Renal pelvis (tissue), 12 donors: ENCODE measurements around the gene NCF1. TPM values are rescaled to one million over a fixed set of nuclear protein-coding genes. Genes with fewer than 3 reads are reported as not detected.
"Not testable (repeated sequence)": the region's sequence is repeated elsewhere in the genome, so short reads cannot be mapped to it uniquely, and the experiment has no call there.

Experiments
- DNase-seq: peaks from one replicate; pipeline ENCODE4 v3.0.0-alpha.2; 2013
- long read RNA-seq, 16 experiments: transcript quantifications; one replicate each; lab custom pipeline, GENCODE V29; 2026
- polyA plus RNA-seq, 3 donors: library from polyadenylated mRNA; unstranded; fragments of 120-200 nt; gene quantifications; one replicate each; pipeline ENCODE4 v1.2.1, GENCODE V29; 2013; ENCODE audit not compliant: insufficient read length in 3 of 3

NCF1 gene
- 1 to 10 TPM; 1.5 to 2.1 (median 2.0) TPM for polyA plus RNA-seq
- long read RNA-seq, donor 1, partial matches to known transcripts: 0 of 1 reads
- long read RNA-seq, donor 1, other reads (novel, unspliced or antisense): 0 of 1 reads
- long read RNA-seq, donor 2: 0 reads
- long read RNA-seq, donor 3: 0 reads
- long read RNA-seq, donor 4: 0 reads
- long read RNA-seq, donor 5: 0 reads
- long read RNA-seq, donor 6, partial matches to known transcripts: 0 of 1 reads
- long read RNA-seq, donor 6, other reads (novel, unspliced or antisense): 0 of 1 reads
- long read RNA-seq, donor 7: 0 reads
- long read RNA-seq, donor 8, partial matches to known transcripts: 0 of 1 reads
- long read RNA-seq, donor 8, other reads (novel, unspliced or antisense): 0 of 1 reads
- long read RNA-seq, donor 9: 0 reads
- long read RNA-seq, donor 10, partial matches to known transcripts: 0 of 2 reads
- long read RNA-seq, donor 10, other reads (novel, unspliced or antisense): 0 of 2 reads
- long read RNA-seq, donor 11, partial matches to known transcripts: 0 of 1 reads
- long read RNA-seq, donor 11, other reads (novel, unspliced or antisense): 0 of 1 reads
- long read RNA-seq, donor 12: 0 reads
- long read RNA-seq, donor 13: 0 reads
- long read RNA-seq, donor 14: 0 reads
- long read RNA-seq, donor 15: 0 reads
- long read RNA-seq, donor 16: 0 reads

- not testable (repeated sequence) for DNase-seq
Measured at GRCh38 chr7:74773760-74774750, at the start of gene NCF1. TSS of gene NCF1 (plus strand) at chr7:74774011. CDS start at chr7:74774032, 21 bp downstream.

DNA sequence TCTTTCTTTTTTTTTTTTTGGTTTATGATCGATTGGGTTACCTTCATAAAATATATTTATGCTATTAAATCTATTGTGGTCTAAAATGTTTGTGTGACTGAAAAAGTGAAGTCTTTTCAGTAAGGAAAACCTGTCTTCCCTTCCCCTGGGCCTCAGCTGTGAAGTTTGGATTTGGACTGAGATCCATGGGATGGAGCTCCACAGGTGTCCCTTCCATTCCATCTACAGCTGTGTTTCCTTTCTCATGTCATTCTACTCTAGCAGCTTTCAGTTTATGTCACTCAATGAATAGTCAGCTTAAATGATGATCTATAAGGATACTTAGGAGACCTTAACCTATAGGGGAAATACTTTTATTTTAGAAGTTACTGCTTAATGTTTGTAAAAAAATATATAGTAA lies 48.0 kb upstream of the NCF1 start:
- DNase-seq: no peak

DNA sequence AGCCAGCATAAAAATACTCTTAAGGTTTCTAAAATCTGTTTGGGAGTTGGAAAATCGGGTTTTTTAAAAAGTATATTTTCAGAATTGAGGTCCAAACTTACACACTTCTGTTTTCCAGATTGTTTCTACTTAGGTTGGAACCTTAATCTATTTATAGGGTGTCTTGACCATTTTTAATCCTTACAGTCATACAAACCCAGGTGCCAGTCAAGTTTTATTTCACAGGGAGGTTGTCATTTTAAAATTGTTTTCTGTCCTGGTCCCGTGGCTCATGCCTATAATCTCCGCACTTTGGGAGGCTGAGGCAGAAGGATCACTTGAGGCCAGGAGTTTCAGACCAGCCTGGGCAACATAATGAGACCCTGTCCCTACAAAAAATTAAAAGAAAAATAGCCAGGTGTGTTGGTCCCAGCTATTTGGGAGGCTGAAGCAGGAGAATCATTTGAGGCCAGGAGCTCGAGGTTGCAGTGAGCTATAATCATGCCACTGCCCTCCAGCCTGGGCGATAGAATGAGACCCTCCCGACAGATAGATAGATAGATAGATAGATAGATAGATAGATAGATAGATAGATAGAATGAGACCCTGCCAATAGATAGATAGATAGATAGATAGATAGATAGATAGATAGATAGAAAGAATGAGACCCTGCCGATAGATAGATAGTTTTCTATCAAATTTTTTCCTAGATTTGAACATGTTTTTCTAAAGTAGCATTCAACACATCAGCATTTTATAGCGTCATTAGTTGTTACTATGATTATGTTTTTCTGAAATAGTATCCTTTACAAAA lies 47.3 kb upstream of the NCF1 start:
- no peak for DNase-seq

DNA sequence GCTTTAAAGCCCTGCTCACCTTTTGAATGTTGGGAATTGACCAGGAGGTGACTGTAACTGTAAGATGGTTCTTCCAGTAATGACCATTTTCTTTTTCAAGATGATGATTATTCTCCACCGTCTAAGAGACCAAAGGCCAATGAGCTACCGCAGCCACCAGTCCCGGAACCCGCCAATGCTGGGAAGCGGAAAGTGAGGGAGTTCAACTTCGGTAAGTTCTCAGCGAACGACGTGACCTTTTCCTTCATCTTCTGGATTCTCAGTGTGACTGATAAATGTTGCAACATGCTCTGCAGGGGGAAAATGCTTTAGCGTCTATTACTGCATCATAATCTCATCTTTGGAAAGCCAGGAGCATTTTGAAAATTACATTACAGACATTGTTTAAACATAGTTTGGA lies 45.1 kb upstream of the NCF1 start:
- DNase-seq: not testable (repeated sequence)

DNA sequence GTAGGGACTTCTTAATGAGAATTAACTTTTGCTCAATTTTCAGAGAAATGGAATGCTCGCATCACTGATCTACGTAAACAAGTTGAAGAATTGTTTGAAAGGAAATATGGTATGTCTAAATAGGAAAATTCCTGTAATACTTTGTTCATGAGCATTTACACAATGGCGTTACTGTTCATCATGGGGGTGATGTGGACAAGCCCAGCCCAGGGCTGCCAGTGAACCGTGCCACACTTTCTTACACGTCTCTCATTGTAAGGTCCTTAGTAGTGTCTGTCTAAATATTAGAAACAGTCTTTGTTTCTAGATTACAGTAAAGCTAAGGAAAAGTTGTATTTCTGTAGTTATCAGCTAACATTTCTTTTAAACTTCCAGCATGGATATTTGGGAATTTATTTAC lies 43.6 kb upstream of the NCF1 start:
- DNase-seq: not testable (repeated sequence)

DNA sequence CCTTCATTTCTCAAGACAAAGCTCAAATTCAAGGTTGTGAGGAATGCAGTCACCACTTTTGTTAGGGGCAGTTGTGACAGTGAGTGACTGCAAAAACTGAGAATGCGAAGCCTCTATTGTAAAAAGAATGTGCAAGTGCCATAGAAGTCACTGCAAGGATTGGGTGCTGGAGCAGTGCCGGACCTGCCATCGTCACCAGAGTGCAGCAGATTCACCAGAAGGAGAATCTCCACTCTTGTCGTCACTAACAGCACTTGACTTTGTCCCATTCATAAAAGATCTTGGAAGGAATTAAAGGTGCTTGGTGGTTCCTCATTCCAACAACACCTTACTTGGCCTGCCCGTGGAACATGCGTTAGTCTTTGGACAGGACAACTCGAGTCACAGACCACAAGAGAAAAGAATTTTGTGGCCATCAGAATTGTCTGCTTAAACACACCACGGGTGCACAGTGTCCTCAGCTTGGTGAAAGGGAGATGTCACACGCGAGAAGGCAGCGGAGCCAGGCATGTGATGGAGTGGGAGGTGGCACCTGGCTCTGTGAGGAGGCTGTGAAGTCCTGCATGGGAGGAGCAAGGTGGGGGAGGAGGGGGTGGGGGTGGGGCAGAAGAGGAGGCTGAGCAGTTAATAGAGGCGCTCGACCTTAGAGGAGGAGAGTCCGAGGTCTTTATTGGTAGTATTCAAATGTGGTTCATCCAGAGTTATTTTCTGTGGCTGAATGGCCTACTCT lies 33.7 kb upstream of the NCF1 start:
- not testable (repeated sequence) for DNase-seq

- DNase-seq: not testable (repeated sequence)
Measured at GRCh38 chr7:74743936-74744557, 29.8 kb upstream of the NCF1 start.

GRCh38 chr7:74753921-74754482 lies 19.8 kb upstream of the NCF1 start:
- not testable (repeated sequence) for DNase-seq

GRCh38 chr7:74756673-74757072 lies 17.1 kb upstream of the NCF1 start:
- DNase-seq: not testable (repeated sequence)

GRCh38 chr7:74758268-74758667 lies 15.5 kb upstream of the NCF1 start:
- DNase-seq: not testable (repeated sequence)

GRCh38 chr7:74758982-74759381 lies 14.8 kb upstream of the NCF1 start:
- DNase-seq: not testable (repeated sequence)

DNA sequence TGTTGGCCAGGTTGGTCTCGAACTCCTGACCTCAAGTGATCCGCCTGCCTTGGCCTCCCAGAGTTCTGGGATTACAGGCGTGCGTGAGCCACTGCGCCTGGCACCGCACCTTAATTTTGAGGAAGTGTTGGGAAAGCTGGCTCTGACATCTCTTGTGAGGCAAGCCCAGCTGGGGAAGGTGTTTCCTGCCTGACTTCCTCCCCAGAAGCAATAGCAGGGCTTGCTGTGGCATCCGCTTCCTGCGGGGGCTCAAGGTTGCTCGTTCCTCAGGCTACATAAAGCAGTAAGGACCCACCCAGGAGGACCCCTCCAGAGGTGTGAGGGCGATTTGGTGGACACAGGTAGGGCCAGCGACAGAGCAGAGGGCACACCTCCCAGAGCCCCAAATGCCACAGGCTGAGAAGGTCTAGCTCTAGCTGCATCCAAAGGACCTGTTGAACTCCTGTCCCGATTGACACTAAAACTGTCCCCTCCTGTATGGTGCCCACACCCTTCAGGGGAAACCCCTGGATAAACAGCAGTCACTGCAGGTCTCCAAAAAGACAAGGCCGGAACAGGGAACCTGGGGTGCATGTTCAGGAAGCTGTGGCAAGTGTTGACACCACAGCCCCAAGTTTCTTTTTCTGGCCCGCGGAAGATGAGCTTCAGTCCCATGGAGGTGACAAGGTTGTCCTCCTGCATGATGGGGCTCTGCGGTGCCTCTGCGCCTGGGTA lies 8.4 kb upstream of the NCF1 start:
- DNase-seq: not testable (repeated sequence)

GRCh38 chr7:74766509-74766908 lies 7.3 kb upstream of the NCF1 start:
- DNase-seq: not testable (repeated sequence)

- DNase-seq: not testable (repeated sequence)
Measured at GRCh38 chr7:74766991-74767390, 6.8 kb upstream of the NCF1 start.

DNA sequence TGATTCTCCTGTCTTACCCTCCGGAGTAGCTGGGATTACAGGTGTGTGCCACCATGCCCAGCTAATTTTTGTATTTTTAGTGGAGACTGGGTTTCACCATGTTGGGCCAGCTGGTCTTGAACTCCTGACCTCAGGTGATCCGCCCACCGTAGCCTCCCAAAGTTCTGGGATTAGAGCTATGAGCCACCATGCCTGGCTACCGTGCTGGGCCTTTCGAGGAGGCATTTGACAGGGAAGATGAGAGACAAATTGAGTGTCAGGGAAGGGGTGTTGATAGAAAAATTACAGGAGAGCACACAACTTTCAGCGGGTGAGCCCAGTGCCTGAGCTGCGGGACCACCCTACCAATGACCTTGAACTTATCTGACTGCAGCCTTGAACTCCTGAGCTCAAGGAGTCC lies 3.7 kb upstream of the NCF1 start:
- not testable (repeated sequence) for DNase-seq

GRCh38 chr7:74772093-74772492 lies 1.7 kb upstream of the NCF1 start:
- DNase-seq: not testable (repeated sequence)

GRCh38 chr7:74775111-74775510 lies 1.3 kb downstream of the NCF1 start:
- DNase-seq: not testable (repeated sequence)

DNA sequence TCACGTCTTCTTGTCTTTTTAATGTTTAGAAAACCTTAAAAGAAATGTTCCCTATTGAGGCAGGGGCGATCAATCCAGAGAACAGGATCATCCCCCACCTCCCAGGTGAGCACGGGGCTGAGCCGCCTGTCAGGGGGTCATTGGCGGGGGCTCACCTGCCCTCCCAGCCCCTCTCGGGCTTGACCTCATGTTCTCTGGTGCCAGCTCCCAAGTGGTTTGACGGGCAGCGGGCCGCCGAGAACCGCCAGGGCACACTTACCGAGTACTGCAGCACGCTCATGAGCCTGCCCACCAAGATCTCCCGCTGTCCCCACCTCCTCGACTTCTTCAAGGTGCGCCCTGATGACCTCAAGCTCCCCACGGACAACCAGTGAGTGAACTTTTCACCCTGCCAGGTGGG lies 5.2 kb downstream of the NCF1 start:
- DNase-seq: not testable (repeated sequence)

DNA sequence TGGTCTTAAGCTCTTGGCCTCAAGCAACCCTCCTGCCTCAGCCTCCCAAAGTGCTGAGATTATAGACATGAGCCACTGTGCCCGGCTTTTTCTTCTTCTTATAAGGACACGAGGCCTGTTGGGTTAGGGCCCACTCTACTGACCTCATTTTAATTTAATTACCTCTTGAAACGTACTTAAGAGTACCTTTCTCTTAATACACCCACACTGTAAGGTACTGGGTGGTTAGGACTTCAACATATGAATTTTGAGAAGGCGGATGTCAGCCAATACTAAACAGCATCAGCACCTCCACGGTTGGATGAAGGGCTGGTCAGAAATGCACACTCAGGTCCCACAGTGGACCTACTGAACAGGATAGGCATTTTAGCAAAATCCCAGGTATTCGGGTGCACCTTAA lies 7.9 kb downstream of the NCF1 start:
- not testable (repeated sequence) for DNase-seq
